Globus pallidus (tissue), 1 donor: Measurements from ENCODE around the gene UNC13B.

Experiments used
- DNase-seq: peaks from one replicate; pipeline ENCODE4 v3.0.0-alpha.2; 2015; ENCODE audit warnings: low spot score

Gene UNC13B

DNA sequence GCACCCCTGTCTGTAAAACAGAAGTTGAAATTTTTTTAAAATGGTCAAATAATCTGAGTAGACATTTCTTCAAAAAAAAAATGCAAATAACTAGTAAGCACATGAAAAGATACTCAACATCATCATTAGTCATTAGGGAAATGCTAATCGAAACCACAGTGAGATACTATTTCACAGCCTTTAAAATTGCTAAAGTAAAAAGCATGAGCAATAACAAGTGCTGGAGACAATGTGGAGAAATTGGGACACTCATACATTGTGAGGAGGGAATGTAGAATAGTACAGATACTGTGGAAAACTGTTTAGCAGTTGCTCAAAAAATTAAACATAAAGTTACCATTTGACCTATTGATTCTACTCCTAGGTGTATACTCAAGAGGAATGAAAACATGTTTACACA, 269.7 kb downstream of the UNC13B start:
- no peak for DNase-seq

GRCh38 chr9:35432076-35432475, 270.3 kb downstream of the UNC13B start:
- no peak for DNase-seq

- no peak for DNase-seq
Observed at GRCh38 chr9:35436933-35437332, 275.1 kb downstream of the UNC13B start.

GRCh38 chr9:35446012-35446411, 284.2 kb downstream of the UNC13B start:
- DNase-seq: no peak

GRCh38 chr9:35448496-35448895, 286.7 kb downstream of the UNC13B start:
- no peak for DNase-seq

DNA sequence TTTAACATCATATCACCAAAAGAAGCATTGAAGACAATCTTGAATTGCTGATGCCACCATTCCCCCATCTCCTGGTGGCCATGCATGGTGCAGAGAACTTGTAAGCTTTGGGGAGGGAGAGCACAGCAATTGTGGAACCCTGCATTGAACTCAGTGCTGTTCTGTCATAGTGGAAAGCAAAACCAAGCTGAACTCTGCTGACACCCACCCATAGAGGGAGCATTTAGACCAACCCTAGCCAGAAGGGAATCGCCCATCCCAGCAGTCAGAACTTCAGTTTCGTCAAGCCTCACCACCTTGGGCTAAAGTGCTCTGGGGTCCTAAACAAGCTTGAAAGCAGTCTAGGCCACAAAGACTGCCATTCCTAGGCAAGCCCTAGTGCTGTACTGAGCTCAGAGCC, 290.7 kb downstream of the UNC13B start:
- DNase-seq: no peak

DNA sequence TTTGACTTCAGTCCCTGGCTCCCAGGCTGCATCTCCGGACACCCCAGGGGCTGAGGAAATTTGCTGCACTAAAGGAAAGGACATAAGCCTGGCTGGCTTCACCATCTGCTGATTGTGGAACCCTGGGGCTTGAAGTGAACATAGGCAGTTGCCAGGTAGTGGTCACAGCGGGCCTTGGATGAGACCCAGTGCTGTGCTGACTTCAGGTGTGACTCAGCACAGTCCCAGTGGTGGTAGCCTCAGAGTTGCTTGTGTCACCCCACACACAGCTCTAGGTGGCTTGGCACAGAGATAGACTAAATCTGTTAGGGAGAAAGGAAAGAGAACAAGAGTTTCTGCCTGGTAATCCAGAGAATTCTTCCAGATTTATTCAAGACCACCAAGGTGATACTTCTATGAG, 292.0 kb downstream of the UNC13B start:
- DNase-seq: no peak
